ENCODE results near the gene NIF3L1. TPM values are rescaled to one million over a fixed set of nuclear protein-coding genes. Genes with fewer than 3 reads are reported as not detected.

Gene NIF3L1
- total and polyA plus RNA-seq, 8 donors = 18.4 to 37.1 (median 31.7) TPM

GRCh38 chr2:200845194-200845593 lies 44.0 kb upstream of the NIF3L1 start:
- DNase-seq (no peak), ATAC-seq (no peak)
- Histone ChIP-seq H3K27ac (no peak overlapping the region), H3K9me3 (no peaks in the 10 kb centered on the region), H3K27me3 (no peaks in the 10 kb centered on the region), H3K4me3 (no peak overlapping the region), H3K36me3 (peaks cover 0 to 3% of the 10 kb centered on the region in 2 donors), H3K4me1 (no peaks in the 10 kb centered on the region)
- intact Hi-C loops (cut with DNase I) = no loop called here
- TF ChIP-seq CTCF (IDR thresholded peaks at IDR 0.05) = no peak

GRCh38 chr2:200845669-200846325 lies 43.4 kb upstream of the NIF3L1 start:
- no peak for ATAC-seq

GRCh38 chr2:200847269-200847668 lies 41.9 kb upstream of the NIF3L1 start:
- intact Hi-C loops (cut with DNase I) = no loop called here
- Histone ChIP-seq H3K27ac (no peak overlapping the region), H3K36me3 (peaks cover 0 to 24% of the 10 kb centered on the region in 2 donors), H3K4me1 (no peaks in the 10 kb centered on the region), H3K27me3 (no peaks in the 10 kb centered on the region), H3K4me3 (no peak overlapping the region), H3K9me3 (no peaks in the 10 kb centered on the region)
- DNase-seq (no peak), ATAC-seq (no peak)
- TF ChIP-seq CTCF (IDR thresholded peaks at IDR 0.05) = no peak

More at GRCh38 chr2:200845669-200846325, 43.4 kb upstream of the NIF3L1 start:
- H3K36me3 ChIP-seq = peaks cover 0 to 9% of the 10 kb centered on the region in 2 donors
- no peak overlapping the region for H3K4me3 ChIP-seq
- no peaks in the 10 kb centered on the region for H3K27me3 ChIP-seq
- no peaks in the 10 kb centered on the region for H3K9me3 ChIP-seq
- intact Hi-C loops (cut with DNase I) = no loop called here
- H3K4me1 ChIP-seq = no peaks in the 10 kb centered on the region
- H3K27ac ChIP-seq = no peak overlapping the region
- no peak for DNase-seq
- TF ChIP-seq CTCF (IDR thresholded peaks at IDR 0.05) = no peak

- Histone ChIP-seq H3K36me3 (peaks cover 0 to 30% of the 10 kb centered on the region in 2 donors), H3K4me1 (no peaks in the 10 kb centered on the region), H3K4me3 (no peak overlapping the region), H3K27ac (no peak overlapping the region), H3K9me3 (no peaks in the 10 kb centered on the region), H3K27me3 (no peaks in the 10 kb centered on the region)
- TF ChIP-seq CTCF (IDR thresholded peaks at IDR 0.05) = no peak
- no peak for DNase-seq
- ATAC-seq = no peak
- intact Hi-C loops (cut with DNase I) = no loop called here
These were observed 41.2 kb upstream of the NIF3L1 start for GRCh38 chr2:200847939-200848338.

- ATAC-seq (no peak), DNase-seq (no peak)
- TF ChIP-seq CTCF (IDR thresholded peaks at IDR 0.05) = no peak
- no peak overlapping the region for H3K4me3 ChIP-seq
- intact Hi-C loops (cut with DNase I) = no loop called here
- peaks cover 4 to 58% of the 10 kb centered on the region in 2 donors for H3K36me3 ChIP-seq
- H3K9me3 ChIP-seq = no peaks in the 10 kb centered on the region
- no peak overlapping the region for H3K27ac ChIP-seq
- no peaks in the 10 kb centered on the region for H3K27me3 ChIP-seq
- H3K4me1 ChIP-seq = peaks cover 0 to 5% of the 10 kb centered on the region in 2 donors
These were observed 38.5 kb upstream of the NIF3L1 start for GRCh38 chr2:200850512-200851256.
